Stimulated activated CD8-positive, alpha-beta memory T cell treated with anti-CD3 and anti-CD28 coated beads, Interleukin-12 subunit alpha, Interleukin-12 subunit beta, amount 100 ng/mL, for 24 hours (primary cell): Measurements from ENCODE around the gene TRAF7.
"Not testable (repeated sequence)": the region's sequence is repeated elsewhere in the genome, so short reads cannot be mapped to it uniquely, and the experiment has no call there.

Experiments used
- DNase-seq: peaks from one replicate; pipeline ENCODE4 v3.0.0-alpha.2; 2020; ENCODE audit errors: extremely low read depth

Gene TRAF7

GRCh38 chr16:2199621-2200139, 44.1 kb downstream of the TRAF7 start:
- DNase-seq: no peak

- no peak for DNase-seq
Measured at GRCh38 chr16:2200313-2200712, 44.7 kb downstream of the TRAF7 start.

- not testable (repeated sequence) for DNase-seq
Measured at GRCh38 chr16:2203119-2203688, 47.6 kb downstream of the TRAF7 start.

- no peak for DNase-seq
Measured at GRCh38 chr16:2204416-2205103, 49.0 kb downstream of the TRAF7 start.

- DNase-seq: peak; percentile 77
Measured at GRCh38 chr16:2205104-2205966, 49.8 kb downstream of the TRAF7 start, which contains the start of gene MLST8. Gene MLST8 (plus strand): TSS chr16:2205454. CDS start chr16:2206086, 632 bp downstream.

GRCh38 chr16:2205967-2206313, 50.4 kb downstream of the TRAF7 start:
- DNase-seq: no peak

- DNase-seq: no peak
Measured at GRCh38 chr16:2206420-2206779, 50.8 kb downstream of the TRAF7 start.

GRCh38 chr16:2206780-2207433, 51.3 kb downstream of the TRAF7 start:
- DNase-seq: no peak

- DNase-seq: no peak
Measured at GRCh38 chr16:2207872-2208271, 52.3 kb downstream of the TRAF7 start.

GRCh38 chr16:2208308-2208707, 52.7 kb downstream of the TRAF7 start:
- no peak for DNase-seq

- no peak for DNase-seq
Measured at GRCh38 chr16:2208772-2209171, 53.2 kb downstream of the TRAF7 start.

- DNase-seq: no peak
Measured at GRCh38 chr16:2209258-2210008, 53.9 kb downstream of the TRAF7 start.

- no peak for DNase-seq
Measured at GRCh38 chr16:2210009-2210332, 54.4 kb downstream of the TRAF7 start.

- no peak for DNase-seq
Measured at GRCh38 chr16:2210386-2211365, 55.1 kb downstream of the TRAF7 start, which contains the start of gene BRICD5. Gene BRICD5 (minus strand): TSS chr16:2210863. CDS start chr16:2210833, 30 bp downstream.

GRCh38 chr16:2211923-2212347, 56.4 kb downstream of the TRAF7 start:
- no peak for DNase-seq

- no peak for DNase-seq
Measured at GRCh38 chr16:2212362-2213324, 57.1 kb downstream of the TRAF7 start.

- no peak for DNase-seq
Measured at GRCh38 chr16:2213817-2214718, 58.5 kb downstream of the TRAF7 start.

- DNase-seq: no peak
Measured at GRCh38 chr16:2214719-2214968, 59.1 kb downstream of the TRAF7 start, which contains the start of gene PGP. Gene PGP (minus strand): TSS chr16:2214840. CDS start chr16:2214777, 63 bp downstream.
